Urinary bladder (tissue), 4 donors: ENCODE data around the gene NUDCD2. TPM values are rescaled to one million over a fixed set of nuclear protein-coding genes. Genes with fewer than 3 reads are reported as not detected.
"Not testable (repeated sequence)": the region's sequence is repeated elsewhere in the genome, so short reads cannot be mapped to it uniquely, and the experiment has no call there.

ENCODE experiments used
- DNase-seq: peaks from one replicate; pipeline ENCODE4 v3.0.0-alpha.2; 2015; ENCODE audit errors: extremely low spot score
- H3K27ac ChIP-seq: one replicate; pipeline ENCODE4 v1.5.1; 2013; ENCODE audit warnings: low read depth, mild to moderate bottlenecking, moderate library complexity
- H3K36me3 ChIP-seq: one replicate; pipeline ENCODE4 v1.6.1; 2013; ENCODE audit warnings: mild to moderate bottlenecking, moderate library complexity; ENCODE audit not compliant: insufficient read depth
- H3K4me1 ChIP-seq: one replicate; pipeline ENCODE4 v1.6.1; 2013; ENCODE audit warnings: mild to moderate bottlenecking, moderate library complexity; ENCODE audit not compliant: insufficient read depth
- H3K4me3 ChIP-seq: one replicate; pipeline ENCODE4 v1.5.1; 2013; ENCODE audit warnings: low read depth, low read length
- WGBS: extraction: QIAGEN DNeasy Blood & Tissue Kit; methylation state at CpG from one replicate; pipeline ENCODE4 v1.1.7; 2013; 5-methylcytosine and 5-hydroxymethylcytosine counted together
- polyA plus RNA-seq: library from polyadenylated mRNA; stranded (reverse); fragments of 200-250 nt; gene quantifications from one replicate; pipeline ENCODE4 v1.2.3, GENCODE V29; 2013
- small RNA-seq: library from RNA; depleted of rRNA; stranded (forward); fragments of <200 nt; gene quantifications from one replicate; pipeline ENCODE3, GENCODE V24; 2014
- total RNA-seq: library from RNA; depleted of rRNA; stranded (reverse); fragments of >200 nt; gene quantifications from one replicate; pipeline ENCODE4 v1.2.3, GENCODE V29; 2014
- donor health status: healthy with polysubstance abuse.
- donor health status: healthy.

The NUDCD2 gene
- total and polyA plus RNA-seq, 2 donors, result 12.9 to 13.1 TPM

DNA sequence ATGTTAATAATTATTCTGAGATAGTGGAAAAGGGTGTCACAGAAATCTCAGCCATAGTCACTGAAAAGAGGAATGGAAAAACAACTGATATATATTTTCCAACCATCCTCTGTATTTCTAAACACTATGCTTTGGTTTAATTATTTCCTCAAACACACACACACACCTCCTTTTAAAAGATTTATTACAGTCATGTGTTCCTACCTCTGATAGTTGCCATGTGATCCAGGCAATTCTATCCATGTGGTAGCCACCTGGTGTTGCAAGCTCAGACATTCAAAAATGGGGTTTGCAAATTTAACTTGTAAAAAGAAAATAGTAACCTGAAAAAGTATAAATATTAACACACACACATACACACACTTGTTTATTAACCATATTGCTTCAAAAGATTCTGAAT, 62.5 kb downstream of the NUDCD2 start:
- no peaks in the 10 kb centered on the region for H3K4me1 ChIP-seq
- no peak overlapping the region for H3K27ac ChIP-seq
- H3K4me3 ChIP-seq, result no peak overlapping the region
- no peak for DNase-seq
- no peaks in the 10 kb centered on the region for H3K36me3 ChIP-seq

- H3K36me3 ChIP-seq, H3K4me1 ChIP-seq, DNase-seq, H3K4me3 ChIP-seq, H3K27ac ChIP-seq: not testable (repeated sequence)
- 88% methylated on average over 9 of the region's 9 CpGs for WGBS
Observed at GRCh38 chr5:163396818-163397340, 63.0 kb downstream of the NUDCD2 start.

Small RNA genes lying within 50 kb of the gene (small RNA-seq; reads per million reads assigned to genes)
- not detected for gene AC008723.1

Other genes with a start within 250 kb of the NUDCD2 start
- gene CCNG1, start 22.5 kb downstream of the NUDCD2 start, total RNA-seq, result 256 TPM
- 102 TPM for gene CCNG1, start 22.5 kb downstream of the NUDCD2 start, polyA plus RNA-seq
- 29.0 TPM for gene HMMR, start 530 bp upstream of the NUDCD2 start, total RNA-seq
- 0.67 TPM for gene HMMR, start 530 bp upstream of the NUDCD2 start, polyA plus RNA-seq
- gene MAT2B, start 45.5 kb upstream of the NUDCD2 start, total RNA-seq, result 61.9 TPM
- 58.2 TPM for gene MAT2B, start 45.5 kb upstream of the NUDCD2 start, polyA plus RNA-seq